Esophagus squamous epithelium (tissue), 4 donors: ENCODE results near the gene CXorf65.

Experiments
- CTCF ChIP-seq, 6 experiments: fragments of 450-650 bp in 4 of 6; fragments of 200-600 bp in 2 of 6; sonication (generic) in 2 of 6; IDR thresholded peaks; one replicate each; pipeline ENCODE4 v1.5.1; 2016 to 2019; ENCODE audit warnings: antibody characterized with exemption in 6 of 6, mild to moderate bottlenecking in 4 of 6, moderate library complexity in 4 of 6
- POLR2A ChIP-seq, 4 donors: fragments of 450-650 bp; IDR thresholded peaks; one replicate each; pipeline ENCODE4 v1.6.1; 2017; ENCODE audit warnings: antibody characterized with exemption in 4 of 4, mild to moderate bottlenecking in 4 of 4, moderate library complexity in 3 of 4

- no peak for TF ChIP-seq CTCF (IDR thresholded peaks at IDR 0.05)
- TF ChIP-seq POLR2A (IDR thresholded peaks at IDR 0.05), result no peak
Observed at GRCh38 chrX:71154641-71155040, 48.1 kb upstream of the CXorf65 start.
